ENCODE results near the gene FBXW12. TPM values are rescaled to one million over a fixed set of nuclear protein-coding genes. Genes with fewer than 3 reads are reported as not detected.

FBXW12 gene
- total RNA-seq, 1 donor from 2014 or later, result 0.38 TPM

DNA sequence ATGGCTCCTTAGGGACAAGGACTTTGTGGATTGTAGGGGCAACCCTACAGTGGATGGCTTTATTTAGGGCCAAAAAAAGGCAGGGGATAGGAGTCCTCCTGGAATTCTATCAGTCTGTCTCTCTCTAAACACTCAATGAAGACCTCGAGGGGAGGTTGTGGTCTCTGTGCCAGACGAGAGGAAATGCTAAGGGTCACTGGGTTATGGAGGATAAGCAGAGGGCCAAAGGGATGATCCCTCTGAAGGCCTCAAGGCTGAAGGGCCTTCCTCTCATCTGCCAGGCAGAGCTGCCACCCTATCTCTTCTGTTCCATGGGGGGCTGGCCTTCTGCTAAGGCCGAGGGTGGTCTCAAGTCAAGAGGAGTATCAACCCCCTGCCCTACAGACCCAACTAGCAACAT lies 30.9 kb downstream of the FBXW12 start:
- Mint-ChIP-seq H3K36me3 (ENCODE audit: insufficient read depth) (peaks cover 19% of the 10 kb centered on the region), H3K9me3 (ENCODE audit: low read depth) (no peaks in the 10 kb centered on the region), H3K27ac (peak overlapping the region; percentile 90), H3K4me1 (ENCODE audit: low read depth) (peaks cover 9% of the 10 kb centered on the region), H3K27me3 (no peaks in the 10 kb centered on the region), H3K4me3 (ENCODE audit: low read depth) (no peak overlapping the region)
- DNase-seq (ENCODE audit: low spot score, unreplicated experiment), result no peak
- no peak for TF ChIP-seq CTCF (IDR thresholded peaks at IDR 0.05; ENCODE audit: unreplicated experiment)

GRCh38 chr3:48403533-48404439 lies 31.8 kb downstream of the FBXW12 start:
- no peaks in the 10 kb centered on the region for H3K27me3 Mint-ChIP-seq
- no peaks in the 10 kb centered on the region for H3K9me3 Mint-ChIP-seq (ENCODE audit: low read depth)
- H3K4me3 Mint-ChIP-seq (ENCODE audit: low read depth), result no peak overlapping the region
- DNase-seq (ENCODE audit: low spot score, unreplicated experiment), result no peak
- no peak for TF ChIP-seq CTCF (IDR thresholded peaks at IDR 0.05; ENCODE audit: unreplicated experiment)
- H3K27ac Mint-ChIP-seq, result no peak overlapping the region
- H3K36me3 Mint-ChIP-seq (ENCODE audit: insufficient read depth), result peaks cover 23% of the 10 kb centered on the region
- H3K4me1 Mint-ChIP-seq (ENCODE audit: low read depth), result peaks cover 6% of the 10 kb centered on the region

DNA sequence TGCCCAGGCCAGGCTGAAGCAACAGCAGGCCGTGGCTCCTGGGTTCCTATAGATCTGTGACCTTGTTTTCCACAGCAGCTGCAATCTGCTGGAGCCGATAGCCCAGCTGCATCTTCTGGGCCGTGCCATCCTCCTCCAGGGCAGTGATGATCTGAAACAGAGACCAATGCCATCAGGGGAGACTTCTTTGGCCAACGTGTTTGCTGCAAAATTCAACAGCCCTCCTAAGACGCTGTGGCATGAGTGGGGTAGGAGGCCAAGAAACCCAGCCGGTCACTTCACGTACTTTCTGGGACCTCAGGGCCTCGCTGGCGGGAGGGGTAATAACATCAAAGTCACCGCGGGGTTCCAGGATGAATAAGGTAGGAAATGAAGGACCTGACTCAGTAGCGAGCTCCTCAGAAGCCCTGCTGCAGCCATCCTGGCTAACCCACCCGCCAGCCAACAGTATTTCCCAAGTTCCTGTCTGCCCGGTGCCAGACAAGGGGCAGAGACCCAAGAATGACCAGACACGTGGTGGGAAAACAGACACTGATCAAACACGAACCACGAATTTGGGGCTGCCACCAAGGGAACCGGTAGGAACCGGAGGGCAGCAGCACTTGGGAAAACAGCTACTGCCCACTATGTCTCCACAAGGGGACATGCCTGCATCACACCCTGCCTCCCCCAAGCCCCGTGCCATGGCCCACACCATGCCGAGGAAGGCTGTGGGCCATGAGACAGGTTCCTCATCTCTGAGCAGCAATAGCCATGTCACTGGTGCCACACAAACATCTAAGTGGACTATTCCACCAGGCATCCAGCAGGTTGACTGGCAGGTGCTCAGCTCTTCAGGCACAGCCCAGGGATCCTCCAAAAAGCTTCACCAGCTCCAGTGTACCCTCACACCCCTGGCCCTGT lies 32.7 kb downstream of the FBXW12 start:
- no peak for TF ChIP-seq CTCF (IDR thresholded peaks at IDR 0.05; ENCODE audit: unreplicated experiment)
- Mint-ChIP-seq H3K9me3 (ENCODE audit: low read depth) (no peaks in the 10 kb centered on the region), H3K27ac (peak overlapping the region; percentile 31), H3K27me3 (no peaks in the 10 kb centered on the region), H3K4me3 (ENCODE audit: low read depth) (no peak overlapping the region), H3K36me3 (ENCODE audit: insufficient read depth) (peaks cover 31% of the 10 kb centered on the region), H3K4me1 (ENCODE audit: low read depth) (peaks cover 2% of the 10 kb centered on the region)
- no peak for DNase-seq (ENCODE audit: low spot score, unreplicated experiment)

- H3K27ac Mint-ChIP-seq, result peak overlapping the region; percentile 31
- peak; percentile 6 for DNase-seq (ENCODE audit: low spot score, unreplicated experiment)
- H3K9me3 Mint-ChIP-seq (ENCODE audit: low read depth), result no peaks in the 10 kb centered on the region
- no peak for TF ChIP-seq CTCF (IDR thresholded peaks at IDR 0.05; ENCODE audit: unreplicated experiment)
- H3K4me3 Mint-ChIP-seq (ENCODE audit: low read depth), result no peak overlapping the region
- H3K4me1 Mint-ChIP-seq (ENCODE audit: low read depth), result peaks cover 2% of the 10 kb centered on the region
- H3K27me3 Mint-ChIP-seq, result no peaks in the 10 kb centered on the region
- peaks cover 31% of the 10 kb centered on the region for H3K36me3 Mint-ChIP-seq (ENCODE audit: insufficient read depth)
These were observed 33.4 kb downstream of the FBXW12 start for GRCh38 chr3:48405343-48405881.

GRCh38 chr3:48405971-48406370 lies 34.0 kb downstream of the FBXW12 start:
- peak; percentile 7 for DNase-seq (ENCODE audit: low spot score, unreplicated experiment)
- TF ChIP-seq CTCF (IDR thresholded peaks at IDR 0.05; ENCODE audit: unreplicated experiment), result no peak
- peak overlapping the region; percentile 67 for H3K27ac Mint-ChIP-seq

More at GRCh38 chr3:48405971-48406370, 34.0 kb downstream of the FBXW12 start:
- Mint-ChIP-seq H3K4me1 (ENCODE audit: low read depth) (peaks cover under 1% of the 10 kb centered on the region), H3K4me3 (ENCODE audit: low read depth) (no peak overlapping the region), H3K9me3 (ENCODE audit: low read depth) (no peaks in the 10 kb centered on the region), H3K36me3 (ENCODE audit: insufficient read depth) (peaks cover 26% of the 10 kb centered on the region), H3K27me3 (no peaks in the 10 kb centered on the region)

Data from progenitor cell of endocrine pancreas (in vitro differentiated cells).